ENCODE data around the gene CDH20.

The CDH20 gene

DNA sequence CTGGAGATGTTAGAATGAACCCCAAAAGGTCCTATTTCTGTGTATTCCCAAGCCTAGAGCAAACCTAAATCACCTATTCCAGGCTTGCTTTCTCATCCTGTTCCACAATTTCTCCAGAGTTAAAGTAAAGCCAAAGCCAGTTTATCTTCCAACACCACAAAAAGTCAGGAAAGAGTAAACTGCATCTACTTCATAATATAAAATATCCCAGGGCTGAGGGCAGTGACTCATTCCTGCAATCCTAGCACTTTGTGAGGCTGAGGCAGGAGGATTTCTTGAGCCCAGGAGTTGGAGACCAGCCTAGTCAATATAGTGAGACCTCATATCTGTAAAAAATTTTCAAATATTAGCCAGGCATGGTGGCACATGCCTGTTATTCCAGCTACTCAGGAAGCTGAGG is 241.4 kb downstream of the CDH20 start:
- H3K27me3 ChIP-seq (ENCODE audit: insufficient read depth, low read depth, severe bottlenecking), result no peaks in the 10 kb centered on the region
- H3K4me3 ChIP-seq (ENCODE audit: low read depth, low read length), result no peak overlapping the region
- H3K36me3 ChIP-seq, result no peaks in the 10 kb centered on the region
- DNase-seq, result no peak
- TF ChIP-seq, protein P1, sequence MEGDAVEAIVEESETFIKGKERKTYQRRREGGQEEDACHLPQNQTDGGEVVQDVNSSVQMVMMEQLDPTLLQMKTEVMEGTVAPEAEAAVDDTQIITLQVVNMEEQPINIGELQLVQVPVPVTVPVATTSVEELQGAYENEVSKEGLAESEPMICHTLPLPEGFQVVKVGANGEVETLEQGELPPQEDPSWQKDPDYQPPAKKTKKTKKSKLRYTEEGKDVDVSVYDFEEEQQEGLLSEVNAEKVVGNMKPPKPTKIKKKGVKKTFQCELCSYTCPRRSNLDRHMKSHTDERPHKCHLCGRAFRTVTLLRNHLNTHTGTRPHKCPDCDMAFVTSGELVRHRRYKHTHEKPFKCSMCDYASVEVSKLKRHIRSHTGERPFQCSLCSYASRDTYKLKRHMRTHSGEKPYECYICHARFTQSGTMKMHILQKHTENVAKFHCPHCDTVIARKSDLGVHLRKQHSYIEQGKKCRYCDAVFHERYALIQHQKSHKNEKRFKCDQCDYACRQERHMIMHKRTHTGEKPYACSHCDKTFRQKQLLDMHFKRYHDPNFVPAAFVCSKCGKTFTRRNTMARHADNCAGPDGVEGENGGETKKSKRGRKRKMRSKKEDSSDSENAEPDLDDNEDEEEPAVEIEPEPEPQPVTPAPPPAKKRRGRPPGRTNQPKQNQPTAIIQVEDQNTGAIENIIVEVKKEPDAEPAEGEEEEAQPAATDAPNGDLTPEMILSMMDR (IDR thresholded peaks at IDR 0.05; ENCODE audit: low read depth, low read length), result no peak
- no peak overlapping the region for H3K27ac ChIP-seq
- peaks cover 6% of the 10 kb centered on the region for H3K9me3 ChIP-seq (ENCODE audit: severe bottlenecking)

DNA sequence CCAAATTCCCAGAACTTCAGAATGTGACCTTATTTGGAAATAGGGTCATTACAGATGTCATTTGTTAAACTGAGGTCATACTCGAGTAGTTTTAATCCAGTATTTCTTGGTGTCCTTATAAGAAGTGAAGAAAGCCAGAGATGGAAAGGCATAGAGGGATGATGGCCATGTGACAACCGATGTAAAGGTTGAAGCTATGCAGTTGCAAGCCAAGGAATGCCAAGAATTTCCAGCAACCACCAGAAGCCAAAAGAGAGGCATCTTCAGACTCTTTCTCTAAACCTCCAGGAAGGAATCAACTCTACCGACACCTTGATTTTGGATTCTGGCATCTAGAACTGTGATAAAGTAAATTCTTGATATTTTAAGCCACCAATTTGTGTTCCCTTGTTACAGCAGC is 242.2 kb downstream of the CDH20 start:
- TF ChIP-seq, protein P1 (IDR thresholded peaks at IDR 0.05; ENCODE audit: low read depth, low read length), result no peak
- DNase-seq, result no peak
- no peaks in the 10 kb centered on the region for H3K27me3 ChIP-seq (ENCODE audit: insufficient read depth, low read depth, severe bottlenecking)
- no peak overlapping the region for H3K4me3 ChIP-seq (ENCODE audit: low read depth, low read length)
- H3K27ac ChIP-seq, result no peak overlapping the region
- H3K36me3 ChIP-seq, result no peaks in the 10 kb centered on the region
- peaks cover 6% of the 10 kb centered on the region for H3K9me3 ChIP-seq (ENCODE audit: severe bottlenecking)

DNA sequence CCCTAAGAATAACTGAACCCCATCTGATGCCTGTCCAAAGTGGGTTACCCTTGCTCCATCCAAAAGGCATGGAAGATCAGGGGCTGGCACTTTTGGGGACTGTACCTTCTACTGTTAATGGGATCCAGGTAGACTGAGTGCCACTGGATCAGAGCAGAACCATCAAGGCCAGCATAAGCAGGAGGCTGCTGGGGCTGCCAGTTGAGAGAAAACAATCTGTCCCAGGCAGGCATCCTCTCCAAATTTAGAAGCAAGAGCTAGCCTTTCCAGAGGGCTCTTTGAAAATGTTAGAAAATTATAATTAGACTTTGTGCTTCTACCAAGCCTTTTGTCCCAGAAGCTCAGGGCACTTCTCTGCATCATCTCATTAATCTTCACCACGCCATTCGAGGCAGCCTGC is 245.6 kb downstream of the CDH20 start:
- TF ChIP-seq, protein P1 (IDR thresholded peaks at IDR 0.05; ENCODE audit: low read depth, low read length), result no peak
- Histone ChIP-seq H3K27me3 (ENCODE audit: insufficient read depth, low read depth, severe bottlenecking) (peaks cover 6% of the 10 kb centered on the region), H3K27ac (no peak overlapping the region), H3K9me3 (ENCODE audit: severe bottlenecking) (no peaks in the 10 kb centered on the region), H3K36me3 (no peaks in the 10 kb centered on the region), H3K4me3 (ENCODE audit: low read depth, low read length) (no peak overlapping the region)
- DNase-seq, result no peak

DNA sequence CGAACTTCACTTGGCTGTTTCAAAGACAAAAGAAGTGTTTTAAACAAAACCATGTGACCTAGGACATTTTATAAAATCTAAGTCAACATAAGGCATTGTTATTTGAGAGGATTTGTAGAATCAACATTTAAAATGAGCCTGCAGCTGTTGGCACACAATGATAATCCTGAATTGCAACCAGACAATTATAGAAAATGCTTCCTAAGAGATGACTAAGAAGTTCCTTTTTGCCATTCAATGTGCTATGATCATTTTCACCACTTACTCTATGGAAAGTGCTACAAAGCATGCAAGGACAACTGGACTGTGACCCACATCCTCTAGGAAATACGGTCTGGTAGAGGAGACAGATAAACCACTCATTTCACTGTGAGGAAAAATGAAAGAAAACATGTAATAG is 246.4 kb downstream of the CDH20 start:
- Histone ChIP-seq H3K27me3 (ENCODE audit: insufficient read depth, low read depth, severe bottlenecking) (peaks cover 6% of the 10 kb centered on the region), H3K4me3 (ENCODE audit: low read depth, low read length) (no peak overlapping the region), H3K9me3 (ENCODE audit: severe bottlenecking) (no peaks in the 10 kb centered on the region), H3K27ac (no peak overlapping the region), H3K36me3 (no peaks in the 10 kb centered on the region)
- DNase-seq, result no peak
- TF ChIP-seq, protein P1 (IDR thresholded peaks at IDR 0.05; ENCODE audit: low read depth, low read length), result no peak

DNA sequence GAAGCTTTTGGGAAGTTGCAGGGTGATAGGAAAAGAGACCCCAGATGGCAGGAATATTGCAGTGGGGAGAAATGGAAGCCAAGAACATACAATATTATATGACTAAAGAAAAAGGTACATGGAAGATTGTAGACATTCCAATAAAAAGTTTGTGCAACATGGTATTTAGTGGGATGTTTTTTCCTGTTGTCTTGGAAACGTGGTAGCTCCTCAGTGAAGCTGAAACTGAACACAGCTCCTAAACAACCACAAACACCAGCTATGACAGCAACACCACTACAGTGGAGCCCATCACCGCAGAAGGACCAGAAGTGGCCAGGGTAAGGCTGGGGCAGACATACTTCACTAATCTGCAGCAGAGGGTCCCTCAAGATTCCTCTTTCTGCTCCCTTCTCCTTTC is 246.8 kb downstream of the CDH20 start:
- H3K27me3 ChIP-seq (ENCODE audit: insufficient read depth, low read depth, severe bottlenecking), result peaks cover 6% of the 10 kb centered on the region
- no peak overlapping the region for H3K27ac ChIP-seq
- TF ChIP-seq, protein P1 (IDR thresholded peaks at IDR 0.05; ENCODE audit: low read depth, low read length), result no peak
- H3K4me3 ChIP-seq (ENCODE audit: low read depth, low read length), result no peak overlapping the region
- H3K36me3 ChIP-seq, result no peaks in the 10 kb centered on the region
- H3K9me3 ChIP-seq (ENCODE audit: severe bottlenecking), result no peaks in the 10 kb centered on the region
- no peak for DNase-seq

DNA sequence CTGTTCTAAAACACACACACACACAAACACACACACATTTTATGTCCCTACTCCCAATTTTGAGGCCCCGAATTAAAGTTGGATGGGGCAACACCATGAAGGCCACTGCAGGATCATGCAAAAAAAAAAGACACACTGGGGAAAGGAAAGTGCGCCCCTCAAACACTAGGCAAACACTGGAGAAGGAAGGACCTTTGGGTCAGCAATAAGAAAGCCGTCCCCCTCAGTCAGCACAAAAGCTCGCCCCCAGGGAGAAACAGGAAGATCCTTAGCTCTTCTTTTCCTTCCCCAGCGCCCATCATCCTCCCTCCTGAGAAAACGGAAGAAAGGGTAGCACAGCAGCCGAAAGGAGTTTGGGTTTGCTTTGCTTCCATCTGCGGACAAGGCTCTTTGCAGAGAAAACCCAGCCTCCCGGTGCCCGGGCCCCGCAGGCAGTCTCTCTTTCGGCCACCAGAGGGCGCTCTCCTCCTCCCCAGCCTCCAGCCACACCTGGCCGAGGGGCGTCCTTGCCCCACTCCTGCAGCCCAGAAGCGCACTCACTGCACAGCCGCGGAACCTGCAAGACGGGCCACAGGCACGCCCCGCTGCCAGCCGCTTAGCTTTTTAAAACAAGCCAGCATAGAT is 248.5 kb downstream of the CDH20 start:
- peaks cover 6% of the 10 kb centered on the region for H3K27me3 ChIP-seq (ENCODE audit: insufficient read depth, low read depth, severe bottlenecking)
- no peaks in the 10 kb centered on the region for H3K36me3 ChIP-seq
- peak overlapping the region; percentile 41 for H3K4me3 ChIP-seq (ENCODE audit: low read depth, low read length)
- DNase-seq, result peak; percentile 88
- H3K27ac ChIP-seq, result no peak overlapping the region
- no peaks in the 10 kb centered on the region for H3K9me3 ChIP-seq (ENCODE audit: severe bottlenecking)
- TF ChIP-seq, protein P1 (IDR thresholded peaks at IDR 0.05; ENCODE audit: low read depth, low read length), result peak; percentile 98
